Nephron (organoid): ENCODE results near the gene PCGF2.

Source experiments
- H3K27ac Mint-ChIP-seq, 3 experiments: 2 replicates each; pipeline ENCODE4 v1.8.0; 2020; ENCODE audit warnings: mixed read lengths in 3 of 3, mild to moderate bottlenecking in 2 of 3, moderate library complexity in 1 of 3
- H3K27me3 Mint-ChIP-seq: 2 replicates; pipeline ENCODE4 v1.8.0; 2021; ENCODE audit warnings: low read depth, mild to moderate bottlenecking, moderate library complexity, mixed read lengths
- H3K36me3 Mint-ChIP-seq: 2 replicates; pipeline ENCODE4 v1.8.0; 2020; ENCODE audit warnings: low read depth, mixed read lengths
- H3K4me1 Mint-ChIP-seq: 2 replicates; pipeline ENCODE4 v1.8.0; 2020; ENCODE audit warnings: mixed read lengths
- H3K4me3 Mint-ChIP-seq, 3 experiments: 2 replicates each; pipeline ENCODE4 v1.8.0; 2020; ENCODE audit warnings: mild to moderate bottlenecking in 3 of 3, mixed read lengths in 3 of 3, moderate library complexity in 2 of 3
- H3K9me3 Mint-ChIP-seq: 2 replicates; pipeline ENCODE4 v1.8.0; 2020; ENCODE audit warnings: mixed read lengths
- TF ChIP-seq, protein P1 (sequence below), 3 experiments: fragments of 200-600 bp; sonication (generic); IDR thresholded peaks; one replicate each; pipeline ENCODE4 v1.5.0; 2021; ENCODE audit warnings: antibody characterized with exemption in 3 of 3; ENCODE audit not compliant: unreplicated experiment in 3 of 3

Gene PCGF2

DNA sequence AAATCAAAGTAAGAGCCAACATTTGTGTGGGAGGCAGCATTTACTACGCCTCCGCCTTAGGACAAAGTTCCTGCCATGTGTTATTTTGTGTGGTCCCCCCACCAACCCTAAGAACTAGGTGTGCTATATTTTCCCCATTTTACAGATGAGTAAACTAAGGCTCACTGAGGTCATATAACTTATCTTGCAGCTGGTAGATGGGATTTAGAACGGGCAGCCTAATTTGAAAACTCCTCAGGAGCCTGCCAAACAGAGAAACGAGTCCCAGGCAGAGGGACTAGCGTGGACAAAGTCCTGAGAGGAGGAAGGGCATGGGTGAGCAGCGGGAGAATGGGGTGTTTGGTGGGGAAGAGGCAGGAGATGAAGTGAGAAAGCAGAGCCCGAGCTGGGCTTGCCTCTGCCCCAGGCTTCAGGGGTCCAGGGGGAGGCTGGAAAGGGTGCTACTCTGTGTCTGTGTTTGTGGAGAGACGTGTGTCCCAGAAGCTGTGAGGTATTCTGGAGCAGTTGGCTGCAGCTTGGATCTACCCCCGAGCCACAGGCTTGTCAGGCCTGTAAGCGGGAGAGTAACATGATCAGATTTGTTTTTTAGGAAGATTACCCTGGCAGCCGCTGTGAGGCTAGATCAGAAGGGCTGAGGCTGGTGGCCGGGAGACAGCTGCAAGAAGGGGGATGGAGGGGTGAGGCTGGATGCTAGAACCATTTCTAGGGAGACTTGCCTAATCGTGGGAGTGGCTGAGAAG lies 38.1 kb downstream of the PCGF2 start:
- H3K9me3 Mint-ChIP-seq = no peaks in the 10 kb centered on the region
- H3K4me1 Mint-ChIP-seq = peaks cover 62% of the 10 kb centered on the region
- peak overlapping the region; percentile 50 to 78 (median 56) for H3K27ac Mint-ChIP-seq
- H3K36me3 Mint-ChIP-seq = peaks cover 32% of the 10 kb centered on the region
- TF ChIP-seq, protein P1, sequence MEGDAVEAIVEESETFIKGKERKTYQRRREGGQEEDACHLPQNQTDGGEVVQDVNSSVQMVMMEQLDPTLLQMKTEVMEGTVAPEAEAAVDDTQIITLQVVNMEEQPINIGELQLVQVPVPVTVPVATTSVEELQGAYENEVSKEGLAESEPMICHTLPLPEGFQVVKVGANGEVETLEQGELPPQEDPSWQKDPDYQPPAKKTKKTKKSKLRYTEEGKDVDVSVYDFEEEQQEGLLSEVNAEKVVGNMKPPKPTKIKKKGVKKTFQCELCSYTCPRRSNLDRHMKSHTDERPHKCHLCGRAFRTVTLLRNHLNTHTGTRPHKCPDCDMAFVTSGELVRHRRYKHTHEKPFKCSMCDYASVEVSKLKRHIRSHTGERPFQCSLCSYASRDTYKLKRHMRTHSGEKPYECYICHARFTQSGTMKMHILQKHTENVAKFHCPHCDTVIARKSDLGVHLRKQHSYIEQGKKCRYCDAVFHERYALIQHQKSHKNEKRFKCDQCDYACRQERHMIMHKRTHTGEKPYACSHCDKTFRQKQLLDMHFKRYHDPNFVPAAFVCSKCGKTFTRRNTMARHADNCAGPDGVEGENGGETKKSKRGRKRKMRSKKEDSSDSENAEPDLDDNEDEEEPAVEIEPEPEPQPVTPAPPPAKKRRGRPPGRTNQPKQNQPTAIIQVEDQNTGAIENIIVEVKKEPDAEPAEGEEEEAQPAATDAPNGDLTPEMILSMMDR (IDR thresholded peaks at IDR 0.05; ENCODE audit: unreplicated experiment in 3 of 3) = no peak
- peaks cover 7% of the 10 kb centered on the region for H3K27me3 Mint-ChIP-seq
- H3K4me3 Mint-ChIP-seq = peak overlapping the region in 2 of 3 experiments; percentile 11 to 37

DNA sequence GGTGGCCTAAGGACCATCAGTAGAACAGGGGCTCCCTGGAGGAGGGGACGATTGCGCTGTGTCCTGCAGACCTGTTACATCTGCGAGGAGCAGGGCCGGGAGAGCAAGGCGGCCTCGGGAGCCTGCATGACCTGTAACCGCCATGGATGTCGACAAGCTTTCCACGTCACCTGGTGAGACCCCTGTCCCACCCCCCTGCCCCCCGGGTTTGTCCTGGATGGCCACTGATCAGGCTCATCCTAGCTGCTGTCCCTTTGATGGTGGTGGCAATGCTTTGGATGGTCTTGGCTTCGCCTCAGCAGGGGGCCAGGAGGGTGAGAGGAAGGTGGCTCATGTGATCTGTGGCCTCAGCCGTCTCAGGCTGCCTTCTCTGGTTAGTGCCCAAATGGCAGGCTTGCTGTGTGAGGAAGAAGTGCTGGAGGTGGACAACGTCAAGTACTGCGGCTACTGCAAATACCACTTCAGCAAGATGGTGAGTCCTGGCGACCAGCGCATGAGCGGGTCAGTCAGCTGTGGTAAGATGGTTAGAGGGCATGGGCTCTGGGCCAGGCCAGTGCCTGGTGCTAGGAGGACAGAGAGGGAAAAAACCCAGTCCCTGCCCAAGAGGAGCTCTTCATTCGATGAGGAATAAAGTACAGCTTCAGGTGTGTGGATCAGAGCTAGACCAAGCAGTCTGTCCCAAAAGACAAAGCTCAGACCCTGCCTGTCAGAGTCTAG lies 38.9 kb downstream of the PCGF2 start:
- H3K4me1 Mint-ChIP-seq = peaks cover 66% of the 10 kb centered on the region
- peak overlapping the region in 2 of 3 experiments; percentile 18 for H3K4me3 Mint-ChIP-seq
- H3K27me3 Mint-ChIP-seq = peaks cover 11% of the 10 kb centered on the region
- TF ChIP-seq, protein P1 (IDR thresholded peaks at IDR 0.05; ENCODE audit: unreplicated experiment in 3 of 3) = no peak
- H3K27ac Mint-ChIP-seq = peak overlapping the region; percentile 33 to 78 (median 56)
- no peaks in the 10 kb centered on the region for H3K9me3 Mint-ChIP-seq
- H3K36me3 Mint-ChIP-seq = peaks cover 28% of the 10 kb centered on the region

DNA sequence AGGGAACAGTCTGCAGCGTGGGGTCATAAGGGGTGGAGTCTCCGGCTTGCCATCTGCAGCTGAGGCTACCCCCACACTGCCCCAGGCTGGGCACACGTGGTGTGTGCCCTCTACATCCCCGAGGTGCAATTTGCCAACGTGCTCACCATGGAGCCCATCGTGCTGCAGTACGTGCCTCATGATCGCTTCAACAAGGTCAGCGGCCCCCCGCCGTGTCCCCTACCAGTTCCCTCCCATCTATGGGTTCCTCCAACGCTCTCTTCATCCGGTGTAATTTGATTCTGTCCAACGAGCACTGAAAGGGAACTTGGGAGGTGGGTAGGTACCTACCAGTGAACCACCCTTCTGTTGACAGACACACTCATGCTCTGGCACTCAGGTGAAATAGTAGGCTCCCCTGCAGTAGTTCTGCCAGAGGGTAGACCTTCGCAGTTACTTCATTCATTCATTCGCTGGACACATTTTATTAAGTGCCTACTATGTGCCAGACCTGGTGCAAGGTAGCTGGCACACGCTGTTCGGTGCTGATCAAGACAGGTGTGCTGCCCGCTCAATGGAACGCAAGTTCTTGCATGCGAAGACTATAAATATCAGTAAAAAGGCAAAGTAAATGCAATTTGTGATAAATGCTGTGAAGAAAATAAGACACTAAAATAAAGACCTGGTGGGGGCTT lies 40.3 kb downstream of the PCGF2 start:
- TF ChIP-seq, protein P1 (IDR thresholded peaks at IDR 0.05; ENCODE audit: unreplicated experiment in 3 of 3) = no peak

DNA sequence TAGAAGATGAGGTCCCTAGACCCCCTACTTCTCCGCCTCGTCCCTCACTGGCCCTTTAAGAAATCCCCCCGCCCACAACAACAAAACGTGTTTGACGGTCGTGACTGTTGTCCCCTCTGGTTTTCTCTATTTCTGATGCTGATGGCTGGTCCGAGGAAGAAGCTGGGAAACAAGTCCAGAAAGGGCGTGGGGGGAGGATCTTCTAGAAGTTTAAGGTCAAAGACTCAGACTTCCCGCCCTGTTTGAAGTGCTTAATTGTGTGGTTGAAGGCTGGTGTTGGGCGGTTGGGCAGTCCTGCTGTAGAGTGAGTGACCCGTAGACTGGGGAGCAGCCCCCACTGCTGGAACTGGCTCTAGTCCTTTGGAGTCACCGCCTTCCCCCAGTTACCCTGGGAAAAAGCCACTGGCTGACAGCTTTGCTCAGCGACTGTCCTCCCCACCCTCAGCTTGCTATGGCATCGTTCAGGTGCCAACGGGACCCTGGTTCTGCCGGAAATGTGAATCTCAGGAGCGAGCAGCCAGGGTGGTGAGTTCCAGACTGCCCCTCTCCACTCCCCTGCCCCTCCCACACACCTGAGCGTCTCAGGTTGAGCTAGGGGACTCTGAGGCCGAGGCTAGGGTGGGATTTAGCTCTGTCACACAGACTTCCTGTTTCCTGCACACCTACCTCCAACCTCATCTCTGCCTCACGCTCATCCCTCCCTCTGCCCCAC lies 41.5 kb downstream of the PCGF2 start:
- H3K27ac Mint-ChIP-seq = peak overlapping the region; percentile 82 to 98 (median 88)
- peaks cover 23% of the 10 kb centered on the region for H3K36me3 Mint-ChIP-seq
- H3K9me3 Mint-ChIP-seq = no peaks in the 10 kb centered on the region
- peaks cover 31% of the 10 kb centered on the region for H3K27me3 Mint-ChIP-seq
- H3K4me1 Mint-ChIP-seq = peaks cover 74% of the 10 kb centered on the region
- TF ChIP-seq, protein P1 (IDR thresholded peaks at IDR 0.05; ENCODE audit: unreplicated experiment in 3 of 3) = no peak
- H3K4me3 Mint-ChIP-seq = peak overlapping the region; percentile 94 to 96 (median 95)

More for the DNA sequence above, 40.3 kb downstream of the PCGF2 start:
- H3K27ac Mint-ChIP-seq = peak overlapping the region; percentile 82 to 98 (median 83)
- peaks cover 24% of the 10 kb centered on the region for H3K36me3 Mint-ChIP-seq
- no peaks in the 10 kb centered on the region for H3K9me3 Mint-ChIP-seq
- H3K4me3 Mint-ChIP-seq = peak overlapping the region; percentile 94 to 96 (median 95)
- peaks cover 77% of the 10 kb centered on the region for H3K4me1 Mint-ChIP-seq
- H3K27me3 Mint-ChIP-seq = peaks cover 25% of the 10 kb centered on the region

DNA sequence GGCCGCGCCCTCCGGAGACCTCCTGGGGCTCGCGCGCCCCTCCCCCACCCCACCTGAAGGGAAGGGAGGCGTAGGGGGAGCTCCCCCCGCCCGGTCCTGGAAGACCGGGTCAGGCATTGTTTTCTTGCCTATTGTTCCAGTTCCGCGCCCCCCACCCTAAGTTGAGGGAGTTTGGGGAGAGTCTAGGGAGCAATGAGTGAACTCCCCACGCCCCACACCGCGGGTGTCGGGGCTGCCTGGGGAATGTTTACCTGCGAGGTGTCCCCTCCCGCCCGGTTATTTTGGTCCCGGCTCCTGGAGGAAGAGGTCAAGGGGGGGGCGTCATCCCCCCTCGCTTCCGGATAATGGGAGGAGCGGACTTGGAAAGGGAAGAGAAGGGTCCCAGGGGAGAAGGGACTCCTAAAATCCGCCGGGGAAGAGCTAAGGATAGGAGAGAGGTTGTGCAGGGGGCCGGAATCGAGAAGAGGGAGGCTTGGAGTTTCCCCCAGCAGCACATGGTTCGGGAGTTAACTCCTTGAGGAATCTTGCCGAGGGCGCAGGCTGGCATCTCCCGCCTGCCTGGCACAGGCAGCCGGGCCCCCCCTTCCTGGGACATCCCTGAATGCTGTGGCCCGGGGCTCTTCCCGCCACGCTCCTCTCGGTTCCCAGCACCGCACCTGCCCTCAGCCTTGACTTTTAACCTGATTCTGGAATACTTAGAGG lies 42.2 kb downstream of the PCGF2 start:
- Mint-ChIP-seq H3K27me3 (peaks cover 31% of the 10 kb centered on the region), H3K27ac (peak overlapping the region; percentile 82 to 98 (median 88)), H3K4me1 (peaks cover 73% of the 10 kb centered on the region), H3K4me3 (peak overlapping the region; percentile 94 to 96 (median 95)), H3K9me3 (no peaks in the 10 kb centered on the region), H3K36me3 (peaks cover 16% of the 10 kb centered on the region)
- TF ChIP-seq, protein P1 (IDR thresholded peaks at IDR 0.05; ENCODE audit: unreplicated experiment in 3 of 3) = no peak
